GM19468 (cell line): Measurements from ENCODE around the gene PTPRS.

Source experiments
- ATAC-seq: cut with Tn5 transposase; IDR thresholded peaks from one replicate; pipeline ENCODE4 v1.9.1; 2021; ENCODE audit warnings: mild to moderate bottlenecking, moderate library complexity, moderate number of reproducible peaks; ENCODE audit not compliant: unreplicated experiment; ENCODE audit errors: extremely low read depth

The PTPRS gene

DNA sequence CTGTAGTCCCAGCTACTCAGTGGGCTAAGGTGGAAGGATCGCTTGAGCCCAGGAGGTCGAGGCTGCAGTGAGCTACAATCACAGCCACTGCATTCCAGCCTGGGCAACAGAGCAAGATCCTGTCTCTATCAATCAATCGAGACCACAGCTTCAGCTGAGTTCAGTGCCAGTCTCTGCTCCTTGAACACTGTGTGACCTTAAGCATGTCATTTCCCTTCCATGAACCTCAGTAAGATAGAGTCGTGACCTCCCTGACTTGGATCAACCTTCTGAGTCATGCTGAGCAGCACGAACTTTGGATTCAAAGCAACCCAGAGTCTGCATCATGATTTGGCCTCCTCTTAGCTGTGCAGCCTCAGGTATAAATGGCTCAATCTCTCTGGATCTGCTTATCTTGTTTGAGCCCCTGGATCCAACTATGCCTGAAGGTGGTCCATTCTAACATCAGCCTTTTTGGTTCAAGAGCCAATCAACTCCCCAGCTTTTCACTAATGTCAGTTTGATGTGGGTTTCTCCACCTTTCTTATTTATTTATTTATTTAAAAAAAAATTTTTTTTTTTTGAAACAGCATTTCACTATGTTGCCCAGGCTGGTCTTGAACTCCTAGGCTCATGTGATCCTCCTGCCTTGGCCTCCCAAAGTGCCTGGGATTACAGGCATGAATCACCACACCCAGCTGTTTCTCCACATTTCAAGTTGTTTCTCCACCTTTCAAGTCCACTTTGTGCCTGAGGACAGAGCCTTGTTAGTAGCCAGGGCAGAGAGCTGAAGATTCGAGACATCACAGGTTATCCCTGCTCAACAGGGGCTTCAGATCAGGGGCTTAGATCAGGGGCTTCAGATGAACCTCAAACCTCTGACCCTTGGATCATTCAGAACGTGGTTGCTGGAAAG, 26.4 kb downstream of the PTPRS start:
- ATAC-seq: no peak

DNA sequence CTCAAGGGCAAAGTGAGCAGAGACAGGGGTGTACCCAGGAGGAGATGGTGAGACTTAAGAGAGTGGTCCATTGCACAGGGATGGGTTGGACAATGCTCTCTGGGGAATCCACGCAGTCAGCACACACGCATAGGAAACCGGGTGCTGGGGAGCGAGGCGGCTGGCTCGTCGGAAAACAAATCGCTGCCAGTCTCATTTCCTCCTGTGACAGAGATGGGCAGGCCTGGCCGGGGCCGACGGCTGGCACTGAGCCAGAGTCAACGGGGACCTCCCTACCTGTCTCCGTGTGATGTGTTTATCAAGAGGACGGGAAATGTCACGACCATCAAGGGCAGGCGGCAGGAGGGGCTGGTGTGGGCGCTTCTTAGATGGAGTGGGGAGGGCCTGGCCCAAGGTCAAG, 27.3 kb downstream of the PTPRS start:
- ATAC-seq: no peak

GRCh38 chr19:5312058-5312457, 28.6 kb downstream of the PTPRS start:
- ATAC-seq: no peak

GRCh38 chr19:5309438-5310204, 31.0 kb downstream of the PTPRS start:
- ATAC-seq: no peak

DNA sequence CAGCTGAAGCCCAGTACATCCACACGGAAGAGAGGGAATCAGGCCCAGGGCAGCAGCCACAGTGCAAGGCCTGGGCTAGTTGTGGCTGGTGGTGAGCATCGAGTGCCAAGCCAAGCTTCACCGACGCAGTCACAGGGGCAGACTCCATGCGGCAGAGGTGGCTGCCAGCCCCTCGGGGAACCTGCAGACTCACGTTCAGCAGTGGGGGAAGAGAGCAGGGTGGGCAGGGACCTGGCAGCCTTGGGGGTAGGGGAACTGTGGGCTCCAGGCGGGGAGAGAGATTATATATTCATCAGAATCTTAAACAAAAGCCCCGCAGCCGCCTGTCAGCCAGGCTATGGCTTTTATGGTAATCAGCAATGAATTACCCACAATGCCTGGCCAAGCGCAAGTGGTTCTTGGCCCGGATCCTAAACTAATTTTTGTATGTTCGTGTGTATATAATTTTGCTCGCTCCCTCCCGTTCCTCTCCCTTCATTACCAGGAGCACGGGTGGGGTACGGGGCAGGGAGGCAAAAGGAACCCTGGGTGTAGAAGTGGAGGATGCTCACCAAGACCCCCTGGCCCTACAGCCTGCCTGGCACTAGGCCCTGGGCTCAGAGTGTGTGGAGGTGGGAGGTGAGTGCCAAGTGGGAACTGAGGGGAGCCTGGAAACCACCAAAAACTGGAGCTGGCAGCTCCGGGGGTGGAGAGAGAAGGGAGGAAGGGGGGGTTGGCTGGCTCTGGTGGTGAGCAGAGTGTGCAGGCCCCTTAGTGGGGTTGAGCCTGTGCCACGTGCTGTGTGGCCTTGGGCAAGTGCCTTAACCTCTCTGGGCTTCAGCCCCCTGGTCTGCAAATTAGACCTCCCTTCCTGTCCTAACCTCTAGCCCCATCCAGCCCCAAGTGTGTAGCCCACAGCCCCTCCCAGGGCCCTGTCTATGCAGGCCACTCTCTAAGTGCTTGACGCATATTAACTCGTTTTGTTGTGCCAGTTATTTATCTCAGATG, 31.9 kb downstream of the PTPRS start:
- ATAC-seq: no peak

DNA sequence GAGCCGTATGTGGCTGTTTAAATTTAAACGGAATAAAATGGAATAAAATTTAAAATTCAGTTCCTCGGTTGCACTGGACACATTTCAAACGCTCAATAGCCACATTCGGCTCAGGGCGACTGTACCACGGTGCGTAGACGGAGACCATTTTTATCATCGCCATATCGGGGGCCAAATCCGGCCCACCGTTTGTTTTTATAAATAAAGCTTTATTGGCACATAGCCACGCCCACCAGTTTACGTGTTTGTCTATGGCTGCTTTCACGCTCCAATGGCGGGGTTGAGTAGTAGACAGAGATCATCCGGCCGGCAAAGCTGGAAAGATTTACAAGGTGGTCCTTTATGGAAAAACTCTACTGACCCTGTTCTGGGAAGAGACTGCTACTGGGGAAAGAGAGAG, 33.0 kb downstream of the PTPRS start:
- ATAC-seq: no peak

DNA sequence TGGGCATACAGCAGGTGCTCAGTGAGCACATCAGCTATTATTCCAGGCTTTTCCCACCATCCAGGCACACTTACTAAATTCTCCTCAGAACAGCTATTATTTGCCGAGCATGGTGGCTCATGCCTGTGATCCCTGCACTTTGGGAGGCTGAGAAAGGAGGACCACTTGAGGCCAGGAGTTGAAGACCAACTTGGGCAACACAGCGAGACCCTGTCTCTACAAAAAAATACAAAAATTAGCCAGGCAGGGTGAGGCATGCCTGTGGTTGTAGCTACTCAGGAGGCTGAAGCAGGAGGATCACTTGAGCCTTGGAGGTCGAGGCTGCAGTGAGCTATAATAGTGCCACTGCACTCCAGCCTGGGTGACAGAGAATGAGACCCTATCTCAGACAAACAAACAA, 35.4 kb downstream of the PTPRS start:
- ATAC-seq: no peak

- ATAC-seq: no peak
Measured at GRCh38 chr19:5304486-5304885, 36.1 kb downstream of the PTPRS start.

DNA sequence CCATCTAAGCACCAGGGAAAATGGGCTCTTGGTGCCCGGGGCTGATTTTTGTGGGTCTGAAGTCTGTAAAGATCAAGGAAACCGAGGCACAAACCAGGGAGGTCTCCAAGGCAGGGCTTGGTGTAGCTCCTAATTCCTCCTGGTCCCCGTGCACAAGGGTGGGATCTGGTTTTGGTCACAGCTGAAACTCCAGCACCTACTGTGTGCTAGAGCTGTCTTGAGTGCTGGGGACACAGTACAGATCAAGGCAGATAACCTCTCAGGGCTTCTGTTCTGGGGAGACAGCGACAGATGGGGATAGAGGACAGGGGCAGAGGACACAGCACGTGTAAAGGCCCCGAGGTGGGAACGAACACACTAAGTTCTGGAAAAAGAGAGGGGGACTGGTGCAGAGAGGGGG, 37.4 kb downstream of the PTPRS start:
- no peak for ATAC-seq

- ATAC-seq: no peak
Measured at GRCh38 chr19:5302396-5302795, 38.2 kb downstream of the PTPRS start.

GRCh38 chr19:5299137-5299536, 41.5 kb downstream of the PTPRS start:
- no peak for ATAC-seq

DNA sequence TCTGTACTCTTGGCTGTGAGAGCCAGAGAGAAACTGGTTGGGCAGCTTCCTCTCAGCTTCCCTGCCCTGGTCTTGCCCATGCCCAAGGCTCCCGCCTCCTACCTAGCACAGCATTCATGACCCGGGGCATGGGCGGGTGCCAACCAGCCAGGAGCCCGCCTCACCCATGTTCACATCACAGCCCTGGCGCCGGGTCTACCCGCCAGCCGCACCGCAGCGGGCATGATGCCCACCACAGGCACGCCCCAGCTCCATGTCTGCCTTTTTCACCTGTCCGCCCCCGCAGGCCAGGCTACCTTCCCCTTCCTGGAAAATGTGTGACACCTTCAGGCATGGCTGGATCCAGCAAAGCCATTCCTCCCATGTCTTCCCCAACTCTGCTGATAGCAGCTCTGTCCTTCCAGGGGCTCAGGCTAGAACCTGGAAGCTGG, 42.1 kb downstream of the PTPRS start:
- ATAC-seq: no peak

- ATAC-seq: no peak
Measured at GRCh38 chr19:5297272-5297669, 43.3 kb downstream of the PTPRS start.

- ATAC-seq: no peak
Measured at GRCh38 chr19:5296457-5297271, 43.9 kb downstream of the PTPRS start.

- ATAC-seq: no peak
Measured at GRCh38 chr19:5296021-5296420, 44.6 kb downstream of the PTPRS start.

DNA sequence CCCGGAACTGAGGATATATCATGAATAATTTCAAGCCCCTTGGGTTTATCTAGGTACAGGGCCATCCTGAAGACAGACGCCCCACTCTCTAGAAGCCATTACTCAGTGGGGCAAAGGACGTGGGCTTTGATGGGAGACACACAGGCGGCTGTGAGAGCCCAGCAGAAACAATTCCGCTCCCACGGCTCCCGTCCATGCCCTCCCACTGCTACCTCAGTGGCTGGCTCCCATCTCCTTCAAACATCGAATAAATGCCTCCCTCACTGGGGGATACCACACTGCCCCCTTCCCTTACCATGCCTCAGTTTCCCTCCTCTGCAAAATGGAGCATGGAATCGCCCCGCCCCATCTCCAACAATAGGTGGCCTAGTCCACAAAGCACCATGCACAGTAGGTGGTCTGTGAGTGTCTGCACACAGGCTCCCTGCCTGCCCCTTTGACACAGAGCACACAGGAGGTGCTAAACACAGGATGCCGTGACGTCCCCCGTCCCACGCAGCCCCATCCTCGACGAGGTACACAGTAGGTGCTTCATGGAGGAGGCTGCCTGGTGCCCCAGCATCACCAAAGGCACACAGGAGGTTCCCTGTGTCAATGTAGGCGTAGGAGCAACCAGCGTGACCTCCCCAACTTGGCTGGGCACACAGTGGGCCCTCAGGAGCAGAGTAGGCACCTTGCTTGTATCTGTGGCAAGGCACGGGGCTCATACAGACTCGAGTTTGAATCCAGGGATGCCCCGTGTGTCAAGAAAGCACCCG, 46.0 kb downstream of the PTPRS start:
- ATAC-seq: no peak

- no peak for ATAC-seq
Measured at GRCh38 chr19:5293612-5294378, 46.8 kb downstream of the PTPRS start.
